ENCODE results near the gene SQSTM1. TPM values are rescaled to one million over a fixed set of nuclear protein-coding genes. Genes with fewer than 3 reads are reported as not detected.

Gene SQSTM1
- total and polyA plus RNA-seq, 2 of the 8 experiments (the other 6 are each of a cell fraction or from before 2014, with no cell fraction given): 78.6 to 110 TPM

GRCh38 chr5:179883163-179883562 is 62.5 kb downstream of the SQSTM1 start:
- POLR2A ChIA-PET (ENCODE audit: partially characterized antibody): interaction anchor here (0.6 kb wide), 1 partner anchor 27 kb away, joined by 3 read pairs; no protein-coding TSS in a partner anchor
- H4K5ac ChIP-seq (ENCODE audit: insufficient read length, low read depth, low read length): no peak overlapping the region
- H3K4ac ChIP-seq (replicated peaks; ENCODE audit: insufficient read length, low read depth, low read length): no peak overlapping the region
- H3K36me3 ChIP-seq (ENCODE audit: control insufficient read depth in 2 of 4, insufficient read depth in 4 of 4, low read length in 3 of 4): peaks cover 9 to 39% (median 21%) of the 10 kb centered on the region in 4 experiments
- no peak overlapping the region for H3K4me2 ChIP-seq (ENCODE audit: insufficient read depth in 1 of 2, low read depth in 2 of 2, low read length in 2 of 2)
- H2BK5ac ChIP-seq (ENCODE audit: low read depth, low read length): no peak overlapping the region
- H3K79me1 ChIP-seq (ENCODE audit: low read depth, low read length): no peaks in the 10 kb centered on the region; the same call in 1 of the 2 replicates
- no peak overlapping the region for H3K56ac ChIP-seq (replicated peaks; ENCODE audit: insufficient read length, low read depth, low read length)
- H2BK12ac ChIP-seq (ENCODE audit: low read depth, low read length): no peak overlapping the region
- TF ChIP-seq POLR2AphosphoS5 (IDR thresholded peaks at IDR 0.05; ENCODE audit: low read depth, low read length): no peak
- no peaks in the 10 kb centered on the region for H3K4me1 ChIP-seq (replicated peaks in 1 of 4; ENCODE audit: control insufficient read depth in 3 of 4, insufficient read depth in 4 of 4, low read length in 3 of 4)
- H3K27ac ChIP-seq (ENCODE audit: low read depth, low read length): no peak overlapping the region
- H3K4me3 ChIP-seq (ENCODE audit: extremely low read depth in 1 of 4, insufficient read depth in 2 of 4, low read depth in 3 of 4, low read length in 4 of 4): no peak overlapping the region
- no peaks in the 10 kb centered on the region for H3K23me2 ChIP-seq (ENCODE audit: low read depth, low read length)
- H3K18ac ChIP-seq (ENCODE audit: extremely low read depth, low read length): no peak overlapping the region
- H2AK5ac ChIP-seq (ENCODE audit: low read depth, low read length): no peak overlapping the region
- DNase-seq (ENCODE audit: low read depth in 1 of 2, low spot score in 2 of 2): no peak
- H4K20me1 ChIP-seq (replicated peaks in 1 of 2; ENCODE audit: control insufficient read depth in 1 of 2, insufficient read depth in 2 of 2, low read length in 2 of 2): no peaks in the 10 kb centered on the region
- H3K23ac ChIP-seq (ENCODE audit: insufficient read length): no peak overlapping the region
- H2AFZ ChIP-seq (ENCODE audit: low read length): no peak overlapping the region
- H3K14ac ChIP-seq (ENCODE audit: insufficient read length): no peak overlapping the region
- H2BK15ac ChIP-seq (ENCODE audit: low read length): no peak overlapping the region
- no peak for FAIRE-seq
- no peak overlapping the region for H3K9ac ChIP-seq (replicated peaks in 1 of 4; ENCODE audit: extremely low read depth in 1 of 4, low read depth in 3 of 4, low read length in 3 of 4)
- H3K9me3 ChIP-seq (ENCODE audit: insufficient read depth in 2 of 2, low read depth in 1 of 2, low read length in 1 of 2): peaks cover 8 to 16% of the 10 kb centered on the region in 2 experiments
- H2BK120ac ChIP-seq (replicated peaks; ENCODE audit: low read depth, low read length): no peak overlapping the region
- no peaks in the 10 kb centered on the region for H3K79me2 ChIP-seq (ENCODE audit: control insufficient read depth in 1 of 2, insufficient read depth in 2 of 2, low read length in 2 of 2)
- WGBS, 2 experiments (ENCODE audit: extremely low coverage in 1 of 2, insufficient coverage in 1 of 2, insufficient read length in 1 of 2, insufficient replicate concordance in 2 of 2, low coverage in 1 of 2, low lambda C conversion rate in 2 of 2, missing lambda C conversion rate in 1 of 2): 98% methylated on average over 3 of the region's 3 CpGs; no CpG with 5 or more reads in 1 of the 2 experiments
- no peaks in the 10 kb centered on the region for H3K27me3 ChIP-seq (replicated peaks in 1 of 4; ENCODE audit: control insufficient read depth in 3 of 4, extremely low read depth in 1 of 4, insufficient read depth in 3 of 4, low read length in 3 of 4)
- no peak overlapping the region for H2BK20ac ChIP-seq (ENCODE audit: low read length)
- H4K8ac ChIP-seq (ENCODE audit: extremely low read depth, insufficient read depth, low read length): no peak overlapping the region
- no peak overlapping the region for H4K91ac ChIP-seq (replicated peaks; ENCODE audit: insufficient read length, low read length)
- CTCF ChIA-PET (ENCODE audit: partially characterized antibody): interaction anchor here (1.0 to 8.0 kb wide), 3 partner anchors 9 to 15 kb away, joined by 3 to 67 read pairs (median 6); no protein-coding TSS in a partner anchor

All from H1 (cell line).